Tibial artery (tissue), 4 donors: Measurements from ENCODE around the gene KAT6B.
"Not testable (repeated sequence)": the region's sequence is repeated elsewhere in the genome, so short reads cannot be mapped to it uniquely, and the experiment has no call there.

Experiments
- DNase-seq, 2 donors: peaks; one replicate each; pipeline ENCODE4 v3.0.0-alpha.2; 2019
- H3K27ac ChIP-seq, 2 donors: fragments of 200-600 bp; sonication (generic) in 1 of 2; 1 replicate in 1 of 2; 2 replicates in 1 of 2; pipeline ENCODE4 v1.5.1; 2018 to 2019; ENCODE audit warnings: mild to moderate bottlenecking in 1 of 2
- H3K27me3 ChIP-seq, 2 donors: fragments of 200-600 bp; sonication (generic) in 1 of 2; one replicate each; pipeline versions ENCODE4 v1.5.1 to v1.6.0; 2016 to 2019
- H3K36me3 ChIP-seq, 3 donors: fragments of 200-600 bp; sonication (generic) in 2 of 3; one replicate each; pipeline ENCODE4 v1.5.1; 2016 to 2019; ENCODE audit warnings: mild to moderate bottlenecking in 2 of 3
- H3K4me1 ChIP-seq, 4 donors: fragments of 200-600 bp; sonication (generic) in 2 of 4; 1 replicate in 3 of 4; 2 replicates in 1 of 4; pipeline ENCODE4 v1.5.1; 2016 to 2019
- H3K4me3 ChIP-seq, 2 donors: fragments of 200-600 bp; sonication (generic) in 1 of 2; 1 replicate in 1 of 2; 2 replicates in 1 of 2; pipeline ENCODE4 v1.5.1; 2018 to 2019; ENCODE audit warnings: mild to moderate bottlenecking in 2 of 2
- H3K9me3 ChIP-seq, 3 donors: fragments of 200-600 bp; sonication (generic) in 1 of 3; one replicate each; pipeline ENCODE4 v1.5.1; 2016 to 2019
- CTCF ChIP-seq, 2 experiments: fragments of 200-600 bp in 1 of 2; fragments of 450-650 bp in 1 of 2; IDR thresholded peaks; one replicate each; pipeline ENCODE4 v1.5.1; 2017 to 2019; ENCODE audit warnings: antibody characterized with exemption in 2 of 2, mild to moderate bottlenecking in 1 of 2, moderate library complexity in 1 of 2
- intact Hi-C: fragments of 100-400 bp; cut with DNase I; formaldehyde crosslinking; loops from one replicate; pipeline ENCODE4 v1.15.0; 2023; ENCODE audit warnings: low total_unique reads

Gene KAT6B

GRCh38 chr10:74875966-74876365, 49.6 kb downstream of the KAT6B start:
- Histone ChIP-seq H3K9me3 (no peaks in the 10 kb centered on the region), H3K4me3 (no peak overlapping the region), H3K27ac (no peak overlapping the region), H3K27me3 (no peaks in the 10 kb centered on the region), H3K4me1 (peaks cover 0 to 38% (median 2%) of the 10 kb centered on the region in 4 donors), H3K36me3 (no peaks in the 10 kb centered on the region)
- intact Hi-C loops: loop anchor here (10.0 kb wide), 1 partner anchor 129 kb away; no protein-coding TSS in a partner anchor
- no peak for DNase-seq
- TF ChIP-seq CTCF (IDR thresholded peaks at IDR 0.05): no peak

- not testable (repeated sequence) for H3K27me3 ChIP-seq, H3K27ac ChIP-seq, H3K9me3 ChIP-seq, H3K36me3 ChIP-seq, DNase-seq, H3K4me3 ChIP-seq
- peaks cover 0 to 38% (median 3%) of the 10 kb centered on the region in 4 donors for H3K4me1 ChIP-seq
- intact Hi-C loops: loop anchor here (10.0 kb wide), 1 partner anchor 128 kb away; no protein-coding TSS in a partner anchor
Measured at GRCh38 chr10:74877054-74877453, 50.7 kb downstream of the KAT6B start.

- Histone ChIP-seq H3K27ac (no peak overlapping the region), H3K4me3 (no peak overlapping the region), H3K9me3 (no peaks in the 10 kb centered on the region), H3K36me3 (no peaks in the 10 kb centered on the region), H3K27me3 (no peaks in the 10 kb centered on the region), H3K4me1 (peaks cover 0 to 43% (median 4%) of the 10 kb centered on the region in 4 donors)
- no peak for DNase-seq
- no peak for TF ChIP-seq CTCF (IDR thresholded peaks at IDR 0.05)
- intact Hi-C loops: loop anchor here (10.0 kb wide), 1 partner anchor 127 kb away; no protein-coding TSS in a partner anchor
Measured at GRCh38 chr10:74877898-74878297, 51.5 kb downstream of the KAT6B start.

- no peak for DNase-seq
- Histone ChIP-seq H3K27ac (no peak overlapping the region), H3K36me3 (no peaks in the 10 kb centered on the region), H3K4me1 (peaks cover 0 to 41% (median 8%) of the 10 kb centered on the region in 4 donors), H3K27me3 (no peaks in the 10 kb centered on the region), H3K4me3 (no peak overlapping the region), H3K9me3 (no peaks in the 10 kb centered on the region)
- intact Hi-C loops: no loop called here
- TF ChIP-seq CTCF (IDR thresholded peaks at IDR 0.05): no peak
Measured at GRCh38 chr10:74880041-74880440, 53.6 kb downstream of the KAT6B start.

GRCh38 chr10:74881253-74881884, 55.0 kb downstream of the KAT6B start:
- Histone ChIP-seq H3K4me3 (no peak overlapping the region), H3K27me3 (no peaks in the 10 kb centered on the region), H3K4me1 (peaks cover 0 to 31% (median 8%) of the 10 kb centered on the region in 4 donors), H3K27ac (no peak overlapping the region), H3K9me3 (no peaks in the 10 kb centered on the region), H3K36me3 (no peaks in the 10 kb centered on the region)
- intact Hi-C loops: no loop called here
- DNase-seq: no peak
- TF ChIP-seq CTCF (IDR thresholded peaks at IDR 0.05): no peak

GRCh38 chr10:74882427-74882826, 56.0 kb downstream of the KAT6B start:
- intact Hi-C loops: no loop called here
- no peak for DNase-seq
- H3K9me3 ChIP-seq: no peaks in the 10 kb centered on the region
- no peak overlapping the region for H3K27ac ChIP-seq
- H3K4me3 ChIP-seq: no peak overlapping the region
- no peak for TF ChIP-seq CTCF (IDR thresholded peaks at IDR 0.05)
- H3K36me3 ChIP-seq: no peaks in the 10 kb centered on the region
- H3K27me3 ChIP-seq: no peaks in the 10 kb centered on the region
- H3K4me1 ChIP-seq: peaks cover 0 to 29% (median 11%) of the 10 kb centered on the region in 4 donors
